Mesendoderm (in vitro differentiated cells): ENCODE results near the gene LRRC37B.
"Not testable (repeated sequence)": the region's sequence is repeated elsewhere in the genome, so short reads cannot be mapped to it uniquely, and the experiment has no call there.

Experiments used
- DNase-seq: peaks from one replicate; pipeline ENCODE4 v3.0.0; 2013
- H2AK5ac ChIP-seq: 2 replicates; pipeline ENCODE4 v1.6.1; 2013; ENCODE audit warnings: low read length, inconsistent platforms
- H2BK120ac ChIP-seq: 2 replicates; pipeline ENCODE4 v1.6.1; 2013; ENCODE audit warnings: low read depth, mild to moderate bottlenecking, low read length, moderate library complexity, mixed read lengths
- H2BK15ac ChIP-seq: replicated peaks from 2 replicates; pipeline ENCODE4 v1.6.1; 2013; ENCODE audit warnings: low read depth, mild to moderate bottlenecking, moderate library complexity
- H2BK5ac ChIP-seq: 2 replicates; pipeline ENCODE4 v1.6.1; 2013; ENCODE audit warnings: low read length, inconsistent platforms
- H3K18ac ChIP-seq: 2 replicates; pipeline ENCODE4 v1.6.1; 2013; ENCODE audit warnings: mild to moderate bottlenecking, low read length, mixed read lengths
- H3K23ac ChIP-seq: one replicate; pipeline ENCODE4 v1.6.1; 2013; ENCODE audit warnings: low read length
- H3K27ac ChIP-seq: 2 replicates; pipeline ENCODE4 v1.5.1; 2013; ENCODE audit warnings: low read depth, mild to moderate bottlenecking, inconsistent platforms, low read length, moderate library complexity
- H3K27me3 ChIP-seq: 2 replicates; pipeline ENCODE4 v1.6.1; 2013; ENCODE audit warnings: low read length, control low read depth, mild to moderate bottlenecking, inconsistent platforms; ENCODE audit not compliant: insufficient read depth, poor library complexity
- H3K36me3 ChIP-seq: 2 replicates; pipeline ENCODE4 v1.6.1; 2013; ENCODE audit warnings: low read length, inconsistent platforms; ENCODE audit not compliant: control insufficient read depth, insufficient read depth
- H3K4ac ChIP-seq: one replicate; pipeline ENCODE4 v1.6.1; 2013; ENCODE audit warnings: low read depth, mild to moderate bottlenecking, low read length, moderate library complexity
- H3K4me1 ChIP-seq: 2 replicates; pipeline ENCODE4 v1.6.1; 2013; ENCODE audit warnings: low read depth, low read length, inconsistent platforms; ENCODE audit not compliant: control insufficient read depth
- H3K4me2 ChIP-seq: 2 replicates; pipeline ENCODE4 v1.6.1; 2013; ENCODE audit warnings: low read length
- H3K4me3 ChIP-seq: 2 replicates; pipeline ENCODE4 v1.5.1; 2013; ENCODE audit warnings: mild to moderate bottlenecking, low read length
- H3K56ac ChIP-seq: one replicate; pipeline ENCODE4 v1.6.1; 2013; ENCODE audit warnings: low read length
- H3K79me1 ChIP-seq: 2 replicates; pipeline ENCODE4 v1.6.1; 2013; ENCODE audit warnings: low read length, inconsistent platforms
- H3K79me2 ChIP-seq: 2 replicates; pipeline ENCODE4 v1.6.1; 2013; ENCODE audit warnings: mild to moderate bottlenecking, low read length; ENCODE audit not compliant: control insufficient read depth, insufficient read depth
- H3K9ac ChIP-seq: 2 replicates; pipeline ENCODE4 v1.6.1; 2013; ENCODE audit warnings: low read length, inconsistent platforms
- H4K5ac ChIP-seq: one replicate; pipeline ENCODE4 v1.6.1; 2013; ENCODE audit warnings: low read length
- H4K8ac ChIP-seq: one replicate; pipeline ENCODE4 v1.6.1; 2013; ENCODE audit warnings: low read depth, mild to moderate bottlenecking, control low read depth, low read length, moderate library complexity
- whole genome bisulfite sequencing: extraction: QIAGEN DNeasy Blood & Tissue Kit; methylation state at CpG from one replicate; pipeline ENCODE4 v1.1.7; 2013; ENCODE audit warnings: low lambda C conversion rate, missing lambda C conversion rate; ENCODE audit not compliant: insufficient coverage; ENCODE audit errors: extremely low coverage; 5-methylcytosine and 5-hydroxymethylcytosine counted together

LRRC37B gene

GRCh38 chr17:32042266-32042665, 35.1 kb downstream of the LRRC37B start:
- not testable (repeated sequence) for H3K79me1 ChIP-seq, DNase-seq, H3K4me2 ChIP-seq, H4K8ac ChIP-seq, H3K36me3 ChIP-seq, H3K18ac ChIP-seq, H3K4me3 ChIP-seq, H3K9ac ChIP-seq, H3K56ac ChIP-seq, H3K79me2 ChIP-seq, H2BK15ac ChIP-seq, H2AK5ac ChIP-seq, H3K27ac ChIP-seq, H3K27me3 ChIP-seq, H4K5ac ChIP-seq, H2BK120ac ChIP-seq, H2BK5ac ChIP-seq, H3K23ac ChIP-seq, H3K4me1 ChIP-seq, H3K4ac ChIP-seq
- WGBS = no CpG with 5 or more reads among the region's 11 CpGs

DNA sequence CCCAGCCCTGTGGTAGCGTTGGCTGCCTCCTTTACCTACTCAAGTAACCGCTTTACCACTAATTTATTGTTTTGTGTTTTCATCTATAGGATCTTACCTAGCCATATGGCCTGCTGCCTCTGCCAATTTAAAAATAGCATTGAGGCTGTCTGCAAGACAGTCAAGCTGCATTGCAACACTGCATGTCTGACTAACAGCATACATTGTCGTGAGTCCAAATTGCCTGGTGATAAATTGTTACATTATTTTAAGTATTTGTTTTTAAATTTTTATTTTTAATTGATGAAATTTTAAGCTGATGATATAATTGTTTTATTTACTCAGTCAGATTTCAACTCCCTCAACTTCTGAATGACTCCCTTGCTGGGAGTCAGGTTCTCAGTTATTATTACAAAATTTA, 38.4 kb downstream of the LRRC37B start:
- H2AK5ac ChIP-seq, H3K4ac ChIP-seq, H3K27ac ChIP-seq, H2BK5ac ChIP-seq, H3K56ac ChIP-seq, H3K79me2 ChIP-seq, H3K79me1 ChIP-seq, H3K36me3 ChIP-seq, DNase-seq, H3K18ac ChIP-seq, H3K23ac ChIP-seq, H4K8ac ChIP-seq, H4K5ac ChIP-seq, H2BK15ac ChIP-seq, H3K9ac ChIP-seq, H3K4me2 ChIP-seq, H3K4me3 ChIP-seq, H3K27me3 ChIP-seq, H3K4me1 ChIP-seq, H2BK120ac ChIP-seq: not testable (repeated sequence)
- no CpG with 5 or more reads among the region's 3 CpGs for WGBS

GRCh38 chr17:32047663-32048062, 40.5 kb downstream of the LRRC37B start:
- H2BK15ac ChIP-seq, H3K27ac ChIP-seq, H3K4me1 ChIP-seq, H2BK120ac ChIP-seq, H3K9ac ChIP-seq, H4K8ac ChIP-seq, H2AK5ac ChIP-seq, H3K4me3 ChIP-seq, H3K36me3 ChIP-seq, H2BK5ac ChIP-seq, H3K79me2 ChIP-seq, H3K79me1 ChIP-seq, H3K18ac ChIP-seq, H3K27me3 ChIP-seq, H3K4ac ChIP-seq, DNase-seq, H4K5ac ChIP-seq, H3K4me2 ChIP-seq, H3K56ac ChIP-seq, H3K23ac ChIP-seq: not testable (repeated sequence)
- no CpG with 5 or more reads among the region's 6 CpGs for WGBS

DNA sequence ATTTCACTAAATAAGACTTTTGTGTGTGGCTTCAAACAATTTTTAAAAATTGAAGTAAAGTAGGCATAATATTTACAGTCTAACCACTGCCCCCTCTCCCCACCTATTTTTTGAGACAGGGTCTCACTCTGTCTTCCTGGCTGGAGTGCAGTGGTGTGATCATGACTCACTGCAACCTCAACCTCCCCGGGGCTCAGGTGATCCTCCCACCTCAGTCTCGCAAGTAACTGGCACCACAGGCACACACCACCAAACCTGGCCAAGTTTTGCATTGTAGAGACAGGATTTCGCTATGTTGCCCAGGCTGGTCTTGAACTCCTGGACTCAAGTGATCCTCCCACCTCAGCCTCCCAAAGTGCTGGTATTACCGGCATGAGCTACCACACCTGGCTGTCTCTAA, 47.8 kb downstream of the LRRC37B start:
- not testable (repeated sequence) for H3K9ac ChIP-seq, H2AK5ac ChIP-seq, H2BK120ac ChIP-seq, H3K27me3 ChIP-seq, H3K4me3 ChIP-seq, H2BK5ac ChIP-seq, H4K5ac ChIP-seq, H3K4me2 ChIP-seq, H3K23ac ChIP-seq, H3K79me1 ChIP-seq, H3K27ac ChIP-seq, H3K4me1 ChIP-seq, H2BK15ac ChIP-seq, H3K4ac ChIP-seq, H4K8ac ChIP-seq, H3K36me3 ChIP-seq, H3K56ac ChIP-seq, H3K79me2 ChIP-seq, H3K18ac ChIP-seq
- WGBS = no CpG with 5 or more reads among the region's 4 CpGs
- peak; percentile 7 for DNase-seq

GRCh38 chr17:32055425-32055824, 48.2 kb downstream of the LRRC37B start:
- H3K79me1 ChIP-seq, H2BK120ac ChIP-seq, H3K4ac ChIP-seq, H3K4me2 ChIP-seq, H3K27me3 ChIP-seq, H3K56ac ChIP-seq, H3K23ac ChIP-seq, H3K79me2 ChIP-seq, H3K27ac ChIP-seq, H3K18ac ChIP-seq, H3K4me1 ChIP-seq, H4K8ac ChIP-seq, H2AK5ac ChIP-seq, H2BK5ac ChIP-seq, H3K4me3 ChIP-seq, H2BK15ac ChIP-seq, H4K5ac ChIP-seq, H3K36me3 ChIP-seq, H3K9ac ChIP-seq, DNase-seq: not testable (repeated sequence)
- no CpG with 5 or more reads among the region's 3 CpGs for WGBS

DNA sequence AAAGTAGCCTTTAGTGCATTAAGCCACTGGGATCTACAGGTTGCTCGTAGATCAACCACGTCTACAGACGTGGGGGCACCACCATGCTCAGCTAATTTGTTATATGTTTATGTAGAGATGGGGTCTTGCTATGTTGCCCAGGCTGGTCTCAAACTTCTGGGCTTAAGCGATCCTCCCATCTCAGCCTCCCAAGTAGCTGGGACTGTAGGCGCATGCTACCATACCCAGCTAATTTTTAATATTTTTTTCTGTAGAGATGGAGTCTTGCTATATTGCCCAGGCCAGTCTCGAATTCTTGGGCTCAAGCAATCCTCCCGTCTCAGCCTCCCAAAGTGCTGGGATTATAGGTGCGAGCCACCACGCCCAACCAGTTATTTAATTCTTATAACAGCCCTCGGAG, 49.3 kb downstream of the LRRC37B start:
- no CpG with 5 or more reads among the region's 10 CpGs for WGBS
- H3K79me1 ChIP-seq, H4K5ac ChIP-seq: not testable (repeated sequence)

More for the DNA sequence above, 49.3 kb downstream of the LRRC37B start:
- not testable (repeated sequence) for H2BK15ac ChIP-seq, H4K8ac ChIP-seq, H3K27me3 ChIP-seq, H3K4me1 ChIP-seq, H3K4me3 ChIP-seq, H3K56ac ChIP-seq, H3K9ac ChIP-seq, H3K27ac ChIP-seq, H2BK5ac ChIP-seq, DNase-seq, H2AK5ac ChIP-seq, H3K36me3 ChIP-seq, H3K18ac ChIP-seq, H3K23ac ChIP-seq, H3K4me2 ChIP-seq, H3K4ac ChIP-seq, H2BK120ac ChIP-seq, H3K79me2 ChIP-seq
